Skeletal muscle cell (primary cell): ENCODE data around the gene SEZ6L.

Source experiments
- DNase-seq: peaks from one replicate; pipeline ENCODE4 v3.0.0-alpha.2; 2010; ENCODE audit warnings: low read depth
- H3K4me3 ChIP-seq: 2 replicates; pipeline ENCODE4 v1.5.1; 2011; ENCODE audit warnings: low read depth, mild to moderate bottlenecking, control low read depth, low read length, moderate library complexity

The SEZ6L gene

DNA sequence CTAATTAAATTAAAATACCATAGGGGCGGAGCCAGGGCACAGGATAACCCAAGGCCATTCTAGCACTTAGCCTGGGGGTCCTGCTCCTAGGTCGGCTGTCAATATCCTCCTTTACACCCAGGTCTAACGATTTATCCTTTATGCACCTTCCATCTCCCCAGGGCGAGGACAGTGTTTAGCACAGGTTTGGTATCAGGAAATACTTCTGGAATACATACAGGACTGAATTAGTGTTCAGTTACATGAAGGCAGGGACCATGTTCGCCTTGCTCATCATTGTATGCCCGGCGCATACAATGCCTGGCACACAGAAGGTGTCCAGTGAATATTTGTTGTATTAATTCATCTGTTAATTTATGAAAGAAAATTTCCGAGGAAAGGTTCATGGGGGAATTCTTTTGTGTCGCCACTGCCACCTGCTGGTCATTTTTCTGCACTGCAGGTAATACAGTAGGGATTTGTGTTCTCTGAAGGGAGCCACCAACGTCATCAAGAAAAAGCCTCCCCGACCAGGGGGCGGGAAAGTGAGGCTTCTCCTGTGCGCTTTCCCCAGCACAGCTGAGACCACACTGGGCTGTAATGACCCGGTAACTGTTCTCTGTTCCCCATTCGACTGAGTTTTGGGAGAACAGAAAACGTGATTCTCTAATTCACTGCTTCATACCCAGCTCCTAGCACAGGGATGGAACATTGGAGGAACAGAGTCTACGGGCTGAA lies 191.1 kb downstream of the SEZ6L start:
- DNase-seq, result peak; percentile 24
- H3K4me3 ChIP-seq, result peak overlapping the region; percentile 14

DNA sequence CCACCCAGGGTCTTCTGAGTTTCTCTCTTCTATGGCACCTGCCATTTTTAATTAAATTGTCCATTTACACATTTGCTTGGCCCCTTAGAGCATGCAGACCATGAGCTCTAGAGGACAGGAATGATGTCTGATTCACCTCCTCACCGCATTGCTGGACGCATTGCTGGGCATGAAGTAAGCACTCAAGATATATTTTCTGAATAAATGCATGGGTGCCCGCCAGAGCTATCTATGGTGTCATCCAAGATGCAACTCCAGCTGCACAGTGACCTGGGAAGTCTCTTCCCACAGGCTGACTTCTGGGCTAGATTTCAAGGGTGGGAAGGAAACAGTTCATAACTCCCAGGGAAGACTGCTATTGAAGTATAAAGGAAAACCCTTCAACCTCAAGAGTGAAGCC lies 193.2 kb downstream of the SEZ6L start:
- DNase-seq, result no peak
- H3K4me3 ChIP-seq, result no peak overlapping the region

DNA sequence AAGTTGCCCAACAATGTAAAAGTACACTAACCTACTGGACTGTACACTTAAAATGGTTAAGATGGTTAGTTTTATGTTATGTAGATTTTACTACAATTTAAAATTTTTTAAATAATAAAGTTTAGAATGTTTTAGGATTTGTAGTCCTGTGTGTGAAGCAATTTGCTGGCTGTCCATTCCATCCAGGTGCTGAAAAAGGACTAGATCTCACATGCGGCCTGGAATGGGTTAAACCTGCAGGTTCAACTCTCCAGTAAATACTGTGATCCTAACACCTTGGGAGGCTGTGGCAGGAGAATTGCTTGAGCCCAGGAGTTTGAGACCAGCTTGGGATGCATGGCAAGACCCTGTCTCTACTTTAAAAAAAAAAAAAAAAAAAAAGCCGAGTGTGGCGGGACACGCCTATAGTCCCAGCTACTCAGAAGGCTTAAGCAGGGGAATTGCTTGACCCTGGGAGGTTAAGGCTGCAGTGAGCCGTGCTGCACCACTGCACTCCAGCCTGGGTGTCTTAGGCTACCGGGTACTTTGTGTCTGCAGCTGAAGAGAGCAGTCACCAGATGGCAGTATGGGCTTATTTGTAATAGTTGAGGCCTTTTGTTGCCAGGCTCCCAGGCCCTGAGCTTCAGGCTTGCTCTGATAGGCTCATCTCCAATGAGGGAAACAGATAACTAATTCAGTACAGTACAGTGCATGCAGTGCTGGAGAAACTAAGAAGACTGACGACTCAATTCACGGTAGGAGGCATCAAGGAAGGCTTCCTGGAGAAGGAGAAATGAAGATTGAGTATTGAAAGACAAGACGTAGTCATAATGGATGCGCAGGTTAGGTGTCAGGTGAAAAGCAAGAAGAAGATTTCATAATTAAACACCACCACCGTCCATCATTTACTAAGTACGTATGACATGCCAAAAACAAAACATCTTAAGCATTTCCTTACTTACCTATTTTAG lies 195.1 kb downstream of the SEZ6L start:
- no peak overlapping the region for H3K4me3 ChIP-seq
- DNase-seq, result peak; percentile 36

DNA sequence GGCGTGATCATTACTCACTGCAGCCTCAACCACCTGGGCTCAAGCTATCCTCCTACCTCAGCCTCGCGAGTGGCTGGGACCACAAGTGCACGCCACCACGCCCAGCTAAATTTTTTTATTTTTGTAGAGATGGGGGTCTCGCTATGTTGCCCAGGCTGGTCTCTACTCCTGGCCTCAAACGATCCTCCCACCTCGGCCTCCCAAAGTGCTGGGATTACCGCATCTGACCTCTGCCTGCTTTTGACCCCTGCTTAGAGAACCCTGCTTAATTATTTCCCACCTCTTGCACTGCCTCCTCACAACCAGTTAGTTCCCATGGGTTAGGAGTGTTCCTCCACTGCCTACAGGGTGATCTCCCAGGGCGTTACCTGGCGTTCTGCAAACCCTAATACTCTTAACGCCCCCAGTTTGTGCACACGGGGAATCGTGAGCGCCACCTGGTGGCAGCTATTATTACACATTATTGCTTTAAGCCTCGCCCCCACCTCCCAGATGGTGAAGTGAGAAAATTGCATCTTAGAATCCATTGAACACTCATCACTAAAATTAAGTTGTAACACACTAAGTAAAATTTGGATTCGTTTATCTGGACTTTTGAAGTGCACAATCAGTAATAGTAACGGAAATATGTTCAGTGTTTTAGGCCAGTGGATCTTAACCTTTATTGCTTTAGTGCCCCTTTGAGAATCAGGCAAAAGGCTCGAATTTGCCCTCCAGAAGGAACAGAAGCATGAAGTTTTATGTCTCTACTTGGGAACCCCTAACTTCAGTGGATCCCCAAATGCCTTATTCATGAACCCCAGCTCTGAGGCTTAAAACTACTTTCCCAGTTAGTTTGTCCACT lies 198.4 kb downstream of the SEZ6L start:
- H3K4me3 ChIP-seq, result no peak overlapping the region
- DNase-seq, result no peak

DNA sequence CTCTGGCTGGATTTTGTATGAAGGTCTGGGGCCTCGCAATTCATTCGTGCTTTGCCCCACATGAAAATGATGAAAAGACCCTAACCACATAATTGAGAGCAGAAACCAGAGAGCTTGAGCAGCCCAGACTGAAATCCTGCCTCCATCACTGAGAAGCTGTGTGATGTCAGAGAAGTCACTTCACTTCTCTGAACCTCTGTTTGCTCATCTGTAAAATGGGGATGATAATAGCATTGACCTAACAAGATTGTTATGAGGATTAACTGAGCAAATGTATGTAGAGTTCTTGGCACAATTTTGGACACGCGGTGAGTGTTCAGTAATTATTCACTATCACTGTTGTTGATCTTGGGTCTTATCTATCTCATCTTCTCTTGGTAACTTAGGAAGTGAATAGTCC lies 203.6 kb downstream of the SEZ6L start:
- no peak overlapping the region for H3K4me3 ChIP-seq

DNA sequence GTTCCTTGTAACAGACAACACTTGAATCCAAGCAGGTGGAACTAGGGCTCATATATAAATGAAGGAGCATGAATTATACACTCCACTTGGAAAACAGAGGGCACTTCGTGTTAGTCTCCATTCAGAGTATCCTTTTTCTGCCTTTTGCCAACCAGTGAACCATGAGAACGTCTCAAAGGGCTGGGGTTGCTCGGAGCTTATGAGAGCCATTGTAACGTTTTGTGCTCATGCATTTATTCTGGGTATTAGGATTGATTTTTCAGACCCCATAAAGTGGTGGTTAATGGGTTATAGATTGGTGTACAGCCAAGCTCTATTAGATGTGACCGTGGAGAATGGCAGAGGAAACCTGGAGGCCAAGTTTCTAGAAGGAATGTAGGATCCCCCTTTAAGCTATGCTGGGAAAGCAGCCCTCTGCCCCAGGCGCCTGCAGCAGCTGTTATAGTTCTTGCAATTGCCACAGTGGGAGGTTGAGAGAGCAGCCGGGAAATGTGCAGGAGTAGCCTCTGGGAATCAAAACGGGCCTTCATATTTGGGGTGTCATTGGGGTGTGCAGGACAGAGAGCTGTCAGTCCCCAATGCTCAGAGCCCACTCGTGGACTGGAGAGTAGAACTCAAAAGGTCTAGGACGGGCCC lies 205.2 kb downstream of the SEZ6L start:
- no peak overlapping the region for H3K4me3 ChIP-seq
- DNase-seq, result no peak

More for the DNA sequence above, 203.6 kb downstream of the SEZ6L start:
- DNase-seq, result no peak

DNA sequence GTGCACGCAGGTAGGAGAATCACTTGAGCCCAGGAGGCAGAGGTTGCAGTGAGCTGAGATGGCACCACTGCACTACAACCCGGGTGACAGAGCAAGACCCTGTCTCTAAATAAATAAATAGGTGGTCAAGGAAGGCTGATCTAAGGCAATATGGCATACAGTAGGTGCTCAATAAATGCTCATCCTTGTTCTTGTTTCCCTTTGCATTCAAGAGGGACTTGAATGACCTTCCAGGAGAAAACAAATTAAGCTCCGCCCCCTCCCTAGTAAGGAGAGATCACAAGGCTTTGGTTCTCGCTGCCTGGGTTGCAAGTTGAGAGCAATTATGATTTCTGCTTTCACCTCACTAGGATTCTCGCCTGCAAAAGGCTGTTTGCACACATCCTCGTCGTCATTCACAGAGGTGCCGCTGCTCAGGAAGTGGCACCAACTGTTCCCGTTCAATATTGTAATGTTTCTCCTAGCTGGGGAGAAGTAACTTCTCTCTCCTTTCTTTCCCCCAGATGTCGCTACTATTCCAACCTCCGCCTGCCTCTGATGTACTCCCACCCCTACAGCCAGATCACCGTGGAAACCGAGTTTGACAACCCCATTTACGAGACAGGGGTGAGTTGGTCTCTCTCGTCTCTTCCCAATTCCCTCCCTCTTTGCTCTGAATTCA lies 208.0 kb downstream of the SEZ6L start:
- no peak overlapping the region for H3K4me3 ChIP-seq
- no peak for DNase-seq

DNA sequence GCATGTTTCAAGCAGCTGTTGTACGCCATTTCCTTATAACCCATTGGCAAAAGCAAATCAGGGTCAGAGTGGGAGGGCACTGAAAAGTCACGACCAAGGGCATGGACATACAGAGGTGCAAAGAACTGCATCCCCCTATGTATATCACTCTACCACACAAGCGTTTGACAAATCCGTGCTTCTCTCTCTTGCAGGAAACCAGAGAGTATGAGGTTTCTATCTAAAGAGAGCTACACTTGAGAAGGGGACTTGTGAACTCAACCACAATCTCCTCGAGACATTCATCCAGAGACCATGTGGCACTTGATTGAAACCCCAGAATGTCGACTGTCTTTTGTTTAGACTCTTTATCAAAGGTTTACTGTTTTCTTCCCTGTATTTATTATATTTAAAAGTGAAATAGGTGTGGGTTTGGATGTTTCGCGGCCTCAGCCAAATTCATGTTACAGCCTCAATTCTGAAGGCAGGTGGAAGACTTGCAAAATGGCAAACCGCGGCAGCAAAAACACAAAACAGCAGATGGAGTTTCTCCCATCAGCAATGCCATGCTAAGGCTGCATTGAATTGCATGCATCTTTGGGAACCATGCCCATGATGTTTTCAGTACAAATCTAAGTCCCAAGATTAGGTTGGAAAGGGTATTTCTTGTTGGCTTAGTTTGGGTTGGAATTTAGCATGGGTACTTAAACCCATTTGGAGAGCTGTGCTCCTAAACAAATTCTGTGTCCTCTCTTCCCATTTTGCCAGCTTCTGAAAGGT lies 211.0 kb downstream of the SEZ6L start:
- H3K4me3 ChIP-seq, result no peak overlapping the region
- DNase-seq, result no peak

DNA sequence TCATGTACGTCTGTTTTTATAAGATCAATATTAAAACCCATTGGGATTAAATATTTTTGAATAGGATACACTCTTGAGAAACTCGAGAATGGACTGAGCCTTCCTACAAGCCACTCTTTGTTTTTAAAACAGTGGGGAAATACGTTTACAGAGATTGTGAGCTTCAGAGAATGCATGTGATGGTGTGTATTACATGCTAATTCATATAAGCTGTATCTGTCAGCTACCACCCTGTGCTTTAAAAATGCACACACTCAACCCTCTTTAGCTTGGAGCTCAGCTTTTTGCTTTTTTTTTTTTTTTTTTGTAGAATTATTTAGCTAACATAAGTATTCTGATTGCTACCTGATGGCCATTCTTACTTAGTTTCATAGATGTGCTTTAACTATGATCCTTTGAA lies 213.5 kb downstream of the SEZ6L start:
- no peak for DNase-seq
- H3K4me3 ChIP-seq, result no peak overlapping the region

DNA sequence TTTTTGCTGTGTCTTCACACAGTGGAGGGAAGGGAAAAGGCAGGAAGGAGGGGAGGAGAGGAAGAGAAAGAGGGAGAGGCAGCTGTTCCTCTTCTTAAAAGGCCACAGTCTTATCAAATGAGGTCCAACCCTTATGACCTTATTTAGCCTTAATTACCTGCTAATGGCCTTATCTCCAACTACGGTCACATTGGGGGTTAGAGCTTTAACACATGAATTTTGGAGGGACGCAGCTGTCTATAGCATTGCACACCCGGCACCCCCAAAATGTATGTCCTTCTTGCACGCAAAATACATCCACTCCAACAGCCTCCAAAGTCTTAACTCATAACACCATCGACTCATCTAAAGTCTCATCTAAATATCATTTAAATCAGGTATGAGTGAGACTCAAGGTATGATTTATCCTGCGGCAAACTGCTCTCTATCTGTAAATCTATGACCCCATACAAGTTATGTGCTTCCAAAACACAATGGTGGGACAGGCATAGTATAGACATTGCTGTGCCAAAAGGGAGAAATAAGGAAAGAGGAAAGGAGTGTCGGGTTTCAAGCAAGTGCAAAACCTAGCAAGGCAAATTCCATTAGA lies 214.8 kb downstream of the SEZ6L start:
- H3K4me3 ChIP-seq, result no peak overlapping the region
- DNase-seq, result no peak

DNA sequence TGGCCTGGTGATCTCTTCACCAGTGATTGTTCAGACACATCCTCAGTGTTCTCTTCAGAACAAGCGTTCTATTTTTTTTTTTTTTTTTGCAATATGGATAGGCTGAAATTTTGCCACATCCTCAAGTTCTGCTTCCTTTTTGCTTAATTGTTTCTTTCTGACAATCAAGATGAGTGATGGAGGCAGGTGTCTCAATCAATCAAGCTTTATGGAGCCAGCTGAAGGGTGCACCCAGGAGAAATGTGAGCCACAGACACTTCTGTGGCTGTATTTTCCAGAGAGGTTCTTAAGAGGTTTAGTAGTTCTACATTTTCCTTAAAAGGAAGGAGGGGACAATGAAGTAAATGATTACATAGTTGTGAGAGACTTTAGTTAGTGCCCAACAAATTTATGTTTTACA lies 215.9 kb downstream of the SEZ6L start:
- H3K4me3 ChIP-seq, result no peak overlapping the region
- DNase-seq, result no peak

DNA sequence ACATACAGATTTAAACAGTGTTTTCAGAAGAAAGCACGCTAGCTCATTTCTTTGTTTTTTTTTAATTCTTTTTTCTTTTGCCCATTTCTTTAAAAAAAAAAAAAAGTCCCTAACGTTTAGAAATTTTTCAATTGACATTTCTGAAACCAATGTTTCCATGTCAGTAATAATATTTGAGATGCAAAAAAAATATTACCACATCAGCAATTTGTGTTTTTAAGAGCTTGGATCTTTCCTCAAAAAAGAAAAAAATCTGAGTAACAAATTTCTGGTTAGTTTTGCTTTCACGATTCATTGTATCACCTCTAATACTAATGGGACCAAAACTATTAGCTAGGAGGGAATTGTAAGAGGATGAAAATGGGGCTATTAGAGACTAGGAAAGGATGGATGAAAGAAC lies 219.9 kb downstream of the SEZ6L start:
- no peak for DNase-seq
- H3K4me3 ChIP-seq, result no peak overlapping the region

DNA sequence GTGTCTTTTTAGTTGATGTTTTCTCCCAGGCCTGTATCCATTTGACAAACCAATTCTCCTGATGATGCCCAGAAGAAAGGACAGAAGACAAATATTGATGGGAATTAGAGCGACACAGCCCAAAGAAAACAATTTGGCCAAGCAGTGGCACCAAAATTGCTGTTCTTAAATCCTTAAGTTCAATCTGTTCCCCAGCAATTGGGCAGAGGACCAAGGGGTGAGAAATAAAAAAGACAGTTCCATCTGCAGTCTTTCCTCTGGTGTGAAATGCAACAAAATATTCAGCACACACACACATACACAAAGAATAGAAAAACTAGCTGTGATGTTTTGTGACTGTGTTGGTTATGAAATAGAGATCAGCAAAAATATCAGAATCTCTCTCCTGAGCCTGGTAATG lies 221.8 kb downstream of the SEZ6L start:
- H3K4me3 ChIP-seq, result no peak overlapping the region
- no peak for DNase-seq

DNA sequence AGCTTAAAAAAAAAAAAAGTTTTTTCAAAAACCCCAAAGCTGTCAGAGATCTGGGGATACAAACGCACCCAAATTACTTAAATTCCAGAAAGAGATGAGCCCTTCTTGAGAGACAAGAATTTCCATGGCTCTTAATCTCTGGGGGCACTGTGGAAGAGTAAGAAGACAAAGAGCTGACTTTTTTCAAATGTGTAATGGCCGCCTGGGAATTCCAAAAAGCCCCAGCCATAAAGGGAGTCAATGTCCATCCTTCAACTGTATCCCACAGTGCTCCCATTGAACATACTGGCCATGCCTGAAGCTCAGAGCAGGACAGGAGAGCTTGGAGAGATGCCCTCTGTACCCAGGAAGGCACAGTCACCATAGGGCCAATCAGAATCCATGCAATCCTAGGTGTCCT lies 222.4 kb downstream of the SEZ6L start:
- H3K4me3 ChIP-seq, result no peak overlapping the region
- no peak for DNase-seq

DNA sequence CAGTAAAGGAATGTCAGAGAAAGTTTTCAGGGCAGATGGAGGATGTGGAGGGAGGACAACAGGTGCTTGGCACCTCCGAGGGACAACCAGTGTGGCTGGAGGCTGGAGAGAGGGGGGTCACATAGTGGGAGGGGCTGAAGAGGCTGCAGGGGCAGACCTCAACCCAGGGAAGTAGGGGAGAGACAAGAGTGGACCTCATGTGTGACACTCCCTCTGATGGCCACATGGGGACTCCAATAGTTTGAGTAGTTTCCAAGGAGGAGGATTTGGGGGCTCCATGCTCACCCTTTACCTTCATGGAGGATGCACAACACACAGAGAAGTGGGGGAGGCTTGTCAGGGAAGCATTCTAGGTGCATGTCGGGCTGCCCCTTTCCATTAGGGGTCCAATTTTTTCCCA lies 224.7 kb downstream of the SEZ6L start:
- no peak for DNase-seq
- H3K4me3 ChIP-seq, result no peak overlapping the region

DNA sequence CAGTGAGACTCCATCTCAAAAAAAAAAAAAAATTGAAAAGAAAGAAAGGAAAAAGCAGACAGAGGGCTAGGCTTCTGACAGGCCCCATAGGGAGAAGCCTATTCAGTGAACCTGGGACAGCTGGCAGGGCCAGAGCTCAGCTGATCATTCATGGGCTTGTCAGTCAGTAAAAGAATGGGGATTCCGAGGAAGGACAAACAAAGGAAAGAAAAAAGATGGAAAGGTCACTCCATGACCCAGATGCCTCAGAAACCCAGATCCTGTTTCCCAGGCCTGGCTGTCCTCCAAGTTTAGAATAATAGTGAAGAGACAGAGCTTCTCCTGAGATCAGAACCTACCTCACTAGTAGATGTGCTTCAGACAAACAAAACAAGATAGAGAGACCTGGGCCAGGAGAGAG lies 225.5 kb downstream of the SEZ6L start:
- DNase-seq, result no peak
- no peak overlapping the region for H3K4me3 ChIP-seq

DNA sequence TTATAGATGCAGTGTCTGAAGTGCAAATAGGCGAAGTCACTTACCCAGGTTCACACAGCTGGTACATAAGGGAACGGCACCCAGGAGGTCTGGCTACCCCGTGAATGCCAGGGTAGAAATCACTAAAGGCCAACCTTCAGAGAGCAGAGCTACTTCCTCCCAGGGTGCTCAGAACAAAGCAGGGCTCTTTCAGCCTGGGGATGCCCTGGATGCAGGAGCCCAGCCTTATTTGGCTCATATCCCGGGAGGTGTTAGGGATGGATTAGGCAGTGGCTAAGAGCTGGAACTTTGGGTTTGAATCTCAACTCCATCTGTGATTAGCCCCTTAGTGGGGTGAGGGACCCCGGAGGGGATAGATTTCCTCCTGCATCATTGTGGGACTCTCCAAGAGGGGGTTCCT lies 226.7 kb downstream of the SEZ6L start:
- H3K4me3 ChIP-seq, result no peak overlapping the region
- no peak for DNase-seq

DNA sequence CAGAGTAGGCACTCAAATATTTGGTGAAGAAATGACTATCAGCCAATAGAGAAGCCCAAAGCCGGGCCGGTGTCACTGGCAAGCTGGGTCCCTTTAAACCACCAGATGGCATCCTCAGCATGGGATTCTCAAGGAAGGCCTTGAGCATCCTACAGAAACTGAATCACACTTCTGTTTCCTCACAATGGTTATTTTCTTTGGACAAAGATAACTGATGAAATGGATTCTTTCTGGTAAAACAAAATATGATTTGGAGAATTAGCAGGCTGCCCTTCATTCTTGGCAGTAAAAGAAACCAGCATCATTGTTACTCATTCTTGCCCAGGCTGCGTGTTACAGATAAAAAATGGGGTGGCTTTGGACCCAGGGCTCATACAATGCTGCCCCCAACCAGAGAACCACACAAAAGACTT lies 229.5 kb downstream of the SEZ6L start:
- DNase-seq, result peak; percentile 38
- no peak overlapping the region for H3K4me3 ChIP-seq
